CD4-positive, alpha-beta memory T cell (primary cell): ENCODE data around the gene PXMP2. TPM values are rescaled to one million over a fixed set of nuclear protein-coding genes. Genes with fewer than 3 reads are reported as not detected.

ENCODE experiments used
- CTCF ChIA-PET: fragments of 350-600 bp; sonication (Branson Sonifier 250); formaldehyde crosslinking; loops from one replicate; lab custom pipeline; 2021; ENCODE audit warnings: inconsistent platforms; ENCODE audit not compliant: partially characterized antibody; lab: Charles Lee
- POLR2A ChIA-PET: fragments of 350-600 bp; sonication (Branson Sonifier 250); formaldehyde crosslinking; loops from one replicate; lab custom pipeline; 2021; ENCODE audit not compliant: partially characterized antibody; lab: Charles Lee
- DNase-seq, 5 donors: peaks; one replicate each; pipeline versions ENCODE4 v3.0.0 to v3.0.0-alpha.2; 2020 to 2022; ENCODE audit warnings: mixed read lengths in 1 of 5
- H3K27ac ChIP-seq: one replicate; pipeline ENCODE4 v1.7.0; 2013; ENCODE audit warnings: low read depth, low read length
- H3K27me3 ChIP-seq: 2 replicates; pipeline ENCODE4 v1.7.0; 2013; ENCODE audit warnings: mild to moderate bottlenecking, low read length, moderate library complexity; ENCODE audit not compliant: insufficient read depth
- H3K36me3 ChIP-seq: 2 replicates; pipeline ENCODE4 v1.7.0; 2013; ENCODE audit warnings: mild to moderate bottlenecking, low read length, moderate library complexity; ENCODE audit not compliant: insufficient read depth
- H3K4me1 ChIP-seq: 2 replicates; pipeline ENCODE4 v1.7.0; 2013; ENCODE audit warnings: mild to moderate bottlenecking, low read length, moderate library complexity; ENCODE audit not compliant: insufficient read depth
- H3K4me3 ChIP-seq, 2 donors: one replicate each; pipeline ENCODE4 v1.7.0; 2013; ENCODE audit warnings: low read length in 2 of 2, mild to moderate bottlenecking in 1 of 2
- H3K9me3 ChIP-seq, 2 donors: one replicate each; pipeline ENCODE4 v1.7.0; 2013; ENCODE audit warnings: low read length in 2 of 2, control low read depth in 1 of 2; ENCODE audit not compliant: control insufficient read depth in 1 of 2
- H3K27ac Mint-ChIP-seq, 7 donors: one replicate each; pipeline ENCODE4 v1.8.0; 2020 to 2021; ENCODE audit warnings: mixed read lengths in 7 of 7, mild to moderate bottlenecking in 6 of 7, inconsistent platforms in 3 of 7, moderate library complexity in 3 of 7
- H3K27me3 Mint-ChIP-seq, 2 donors: one replicate each; pipeline ENCODE4 v1.8.0; 2020 to 2021; ENCODE audit warnings: mixed read lengths in 2 of 2
- H3K36me3 Mint-ChIP-seq, 2 donors: one replicate each; pipeline ENCODE4 v1.8.0; 2020 to 2021; ENCODE audit warnings: mixed read lengths in 2 of 2, inconsistent platforms in 1 of 2, mild to moderate bottlenecking in 1 of 2
- H3K4me1 Mint-ChIP-seq, 4 donors: one replicate each; pipeline ENCODE4 v1.8.0; 2020 to 2021; ENCODE audit warnings: mixed read lengths in 4 of 4, mild to moderate bottlenecking in 1 of 4
- H3K4me3 Mint-ChIP-seq, 8 donors: one replicate each; pipeline ENCODE4 v1.8.0; 2020 to 2021; ENCODE audit warnings: mixed read lengths in 8 of 8, mild to moderate bottlenecking in 7 of 8, moderate library complexity in 6 of 8, inconsistent platforms in 3 of 8
- H3K9me3 Mint-ChIP-seq, 8 donors: one replicate each; pipeline ENCODE4 v1.8.0; 2020 to 2021; ENCODE audit warnings: mixed read lengths in 8 of 8, mild to moderate bottlenecking in 5 of 8, inconsistent platforms in 3 of 8, moderate library complexity in 1 of 8
- intact Hi-C: fragments of 100-400 bp; cut with micrococcal nuclease; formaldehyde crosslinking; loops from one replicate; pipeline ENCODE4 v1.15.1; 2023
- polyA plus RNA-seq, 2 donors: library from polyadenylated mRNA; unstranded; fragments of 300-500 nt; fragmentation: Illumina TruSeq; gene quantifications; one replicate each; pipeline ENCODE4 v1.2.3, GENCODE V29; 2021
- total RNA-seq, 2 experiments: library from RNA; stranded (reverse); gene quantifications; one replicate each; pipeline ENCODE4 v1.2.3, GENCODE V29; 2021

The PXMP2 gene
- total and polyA plus RNA-seq, 4 experiments from 2014 or later: 4.2 to 23.9 (median 10.0) TPM

DNA sequence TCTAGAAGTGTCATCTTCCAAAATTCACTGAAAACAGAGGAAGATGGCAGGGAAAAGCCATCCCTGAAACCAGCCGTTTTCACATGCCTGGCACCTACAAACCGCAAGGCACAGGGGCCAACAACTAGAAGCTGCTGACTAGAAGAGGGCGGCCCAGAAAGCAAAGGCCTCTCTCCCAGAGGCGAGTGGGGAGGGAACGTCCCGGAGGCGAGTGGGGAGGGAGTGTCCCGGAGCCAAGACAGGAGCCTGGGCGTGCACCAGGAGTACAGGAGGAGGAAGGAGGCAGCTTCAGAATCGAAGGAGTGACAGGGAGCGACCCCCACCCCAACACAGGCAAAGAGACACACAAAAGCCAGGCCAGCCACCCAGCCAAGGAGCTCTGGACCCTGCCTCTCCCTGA is 53.3 kb downstream of the PXMP2 start:
- Histone ChIP-seq H3K4me3 (no peak overlapping the region), H3K36me3 (peaks cover 77% of the 10 kb centered on the region), H3K27ac (no peak overlapping the region), H3K4me1 (no peaks in the 10 kb centered on the region), H3K9me3 (no peaks in the 10 kb centered on the region), H3K27me3 (no peaks in the 10 kb centered on the region)
- no peak overlapping the region for H3K4me3 Mint-ChIP-seq
- POLR2A ChIA-PET: interaction anchor here (1.2 kb wide), 2 partner anchors 11 to 29 kb away, joined by 3 to 4 read pairs; no protein-coding TSS in a partner anchor
- peaks cover 63 to 77% of the 10 kb centered on the region in 2 donors for H3K36me3 Mint-ChIP-seq
- H3K4me1 Mint-ChIP-seq: peaks cover 6 to 12% (median 9%) of the 10 kb centered on the region in 4 donors
- H3K27me3 Mint-ChIP-seq: no peaks in the 10 kb centered on the region
- no peak overlapping the region for H3K27ac Mint-ChIP-seq
- intact Hi-C loops: no loop called here
- H3K9me3 Mint-ChIP-seq: no peaks in the 10 kb centered on the region
- no peak for DNase-seq
- CTCF ChIA-PET: no interaction called here

GRCh38 chr12:132741620-132742019 is 54.2 kb downstream of the PXMP2 start:
- H3K27ac Mint-ChIP-seq: peak overlapping the region in 2 of 7 donors; percentile 15 to 19
- CTCF ChIA-PET: no interaction called here
- intact Hi-C loops: no loop called here
- no peaks in the 10 kb centered on the region for H3K9me3 Mint-ChIP-seq
- H3K4me3 ChIP-seq: no peak overlapping the region
- H3K27me3 Mint-ChIP-seq: no peaks in the 10 kb centered on the region
- no peak overlapping the region for H3K27ac ChIP-seq
- no peak for DNase-seq
- peaks cover 6 to 12% (median 9%) of the 10 kb centered on the region in 4 donors for H3K4me1 Mint-ChIP-seq
- H3K36me3 ChIP-seq: peaks cover 75% of the 10 kb centered on the region
- no peaks in the 10 kb centered on the region for H3K9me3 ChIP-seq
- POLR2A ChIA-PET: no interaction called here
- peaks cover 64 to 76% of the 10 kb centered on the region in 2 donors for H3K36me3 Mint-ChIP-seq
- no peaks in the 10 kb centered on the region for H3K4me1 ChIP-seq
- H3K4me3 Mint-ChIP-seq: no peak overlapping the region
- H3K27me3 ChIP-seq: no peaks in the 10 kb centered on the region

GRCh38 chr12:132743831-132744230 is 56.4 kb downstream of the PXMP2 start:
- Mint-ChIP-seq H3K27me3 (no peaks in the 10 kb centered on the region), H3K4me1 (peaks cover 6 to 12% (median 9%) of the 10 kb centered on the region in 4 donors), H3K27ac (peak overlapping the region in 1 of 7 donors; percentile 17), H3K36me3 (peaks cover 77 to 84% of the 10 kb centered on the region in 2 donors), H3K9me3 (no peaks in the 10 kb centered on the region), H3K4me3 (no peak overlapping the region)
- no peaks in the 10 kb centered on the region for H3K4me1 ChIP-seq
- DNase-seq: no peak
- H3K4me3 ChIP-seq: no peak overlapping the region
- POLR2A ChIA-PET: no interaction called here
- no peaks in the 10 kb centered on the region for H3K27me3 ChIP-seq
- peaks cover 87% of the 10 kb centered on the region for H3K36me3 ChIP-seq
- CTCF ChIA-PET: no interaction called here
- intact Hi-C loops: no loop called here
- H3K9me3 ChIP-seq: no peaks in the 10 kb centered on the region
- H3K27ac ChIP-seq: no peak overlapping the region

- peaks cover 6 to 12% (median 9%) of the 10 kb centered on the region in 4 donors for H3K4me1 Mint-ChIP-seq
- no peaks in the 10 kb centered on the region for H3K27me3 Mint-ChIP-seq
- no peak for DNase-seq
- Histone ChIP-seq H3K36me3 (peaks cover 81% of the 10 kb centered on the region), H3K27me3 (no peaks in the 10 kb centered on the region), H3K4me1 (no peaks in the 10 kb centered on the region), H3K9me3 (no peaks in the 10 kb centered on the region), H3K27ac (no peak overlapping the region), H3K4me3 (no peak overlapping the region)
- ChIA-PET CTCF (interaction anchor here (1.2 kb wide), 1 partner anchor 22 kb away, joined by 5 read pairs; no protein-coding TSS in a partner anchor), POLR2A (no interaction called here)
- H3K4me3 Mint-ChIP-seq: no peak overlapping the region
- H3K36me3 Mint-ChIP-seq: peaks cover 57 to 75% of the 10 kb centered on the region in 2 donors
- peak overlapping the region in 1 of 7 donors; percentile 6 for H3K27ac Mint-ChIP-seq
- no peaks in the 10 kb centered on the region for H3K9me3 Mint-ChIP-seq
- intact Hi-C loops: no loop called here
Measured at GRCh38 chr12:132746613-132747012, 59.2 kb downstream of the PXMP2 start.

DNA sequence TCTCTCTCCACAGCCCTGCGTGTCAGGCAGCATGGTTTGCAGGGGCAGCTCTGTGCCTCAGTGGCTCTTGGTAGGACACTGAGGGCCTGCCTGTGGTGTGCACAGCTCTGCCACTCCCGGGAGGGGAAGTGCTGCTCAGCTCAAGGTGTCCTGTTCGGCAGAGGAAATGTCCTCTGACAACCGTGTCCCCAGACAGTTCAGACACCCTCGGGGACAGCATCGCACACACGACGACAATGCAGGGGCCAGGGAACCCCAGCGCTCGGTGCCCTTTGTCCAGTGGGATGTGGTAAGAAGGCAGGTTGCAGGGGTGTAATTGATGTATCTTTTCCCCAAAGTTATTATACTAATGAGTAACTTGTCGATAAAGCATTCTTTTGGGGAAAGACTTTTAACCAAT is 60.0 kb downstream of the PXMP2 start:
- Mint-ChIP-seq H3K4me3 (no peak overlapping the region), H3K36me3 (peaks cover 51 to 69% of the 10 kb centered on the region in 2 donors), H3K27ac (no peak overlapping the region), H3K27me3 (no peaks in the 10 kb centered on the region), H3K4me1 (peaks cover 5 to 11% (median 8%) of the 10 kb centered on the region in 4 donors), H3K9me3 (no peaks in the 10 kb centered on the region)
- H3K36me3 ChIP-seq: peaks cover 77% of the 10 kb centered on the region
- intact Hi-C loops: no loop called here
- no peak for DNase-seq
- H3K4me1 ChIP-seq: no peaks in the 10 kb centered on the region
- no peak overlapping the region for H3K27ac ChIP-seq
- POLR2A ChIA-PET: no interaction called here
- no peak overlapping the region for H3K4me3 ChIP-seq
- H3K9me3 ChIP-seq: no peaks in the 10 kb centered on the region
- CTCF ChIA-PET: interaction anchor here (1.2 kb wide), 1 partner anchor 21 kb away, joined by 5 read pairs; no protein-coding TSS in a partner anchor
- no peaks in the 10 kb centered on the region for H3K27me3 ChIP-seq

DNA sequence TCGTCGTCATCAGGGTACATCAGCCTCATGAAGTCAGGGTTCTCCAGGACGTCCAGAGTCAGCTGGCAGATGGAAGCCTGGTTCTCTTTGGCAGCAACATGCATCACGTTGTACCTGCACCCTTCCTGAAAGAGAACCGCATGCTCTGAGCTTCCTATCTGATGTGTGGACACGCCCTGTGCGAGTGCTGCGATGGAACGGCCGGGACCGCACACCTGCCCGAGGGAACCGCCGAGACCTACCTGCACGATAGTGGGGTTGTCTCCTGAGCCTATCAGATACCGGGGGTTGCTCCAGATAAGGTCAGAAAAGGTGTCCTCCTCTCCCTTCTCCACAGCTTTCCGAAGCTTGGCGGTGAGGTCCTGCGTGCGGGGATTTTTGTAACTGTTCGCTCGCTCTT is 60.5 kb downstream of the PXMP2 start:
- H3K27me3 Mint-ChIP-seq: no peaks in the 10 kb centered on the region
- no peak overlapping the region for H3K4me3 Mint-ChIP-seq
- H3K27ac ChIP-seq: no peak overlapping the region
- H3K36me3 Mint-ChIP-seq: peaks cover 51 to 69% of the 10 kb centered on the region in 2 donors
- H3K27ac Mint-ChIP-seq: no peak overlapping the region
- H3K9me3 Mint-ChIP-seq: no peaks in the 10 kb centered on the region
- peaks cover 75% of the 10 kb centered on the region for H3K36me3 ChIP-seq
- H3K27me3 ChIP-seq: no peaks in the 10 kb centered on the region
- peaks cover under 1 to 7% (median 4%) of the 10 kb centered on the region in 4 donors for H3K4me1 Mint-ChIP-seq
- ChIA-PET POLR2A (no interaction called here), CTCF (no interaction called here)
- no peaks in the 10 kb centered on the region for H3K4me1 ChIP-seq
- intact Hi-C loops: no loop called here
- no peak overlapping the region for H3K4me3 ChIP-seq
- DNase-seq: no peak
- H3K9me3 ChIP-seq: no peaks in the 10 kb centered on the region

GRCh38 chr12:132748319-132748718 is 60.9 kb downstream of the PXMP2 start:
- POLR2A ChIA-PET: no interaction called here
- H3K27ac ChIP-seq: no peak overlapping the region
- CTCF ChIA-PET: no interaction called here
- H3K36me3 ChIP-seq: peaks cover 76% of the 10 kb centered on the region
- Mint-ChIP-seq H3K9me3 (no peaks in the 10 kb centered on the region), H3K4me1 (peaks cover 0 to 7% (median 2%) of the 10 kb centered on the region in 4 donors), H3K27ac (no peak overlapping the region), H3K27me3 (no peaks in the 10 kb centered on the region), H3K4me3 (no peak overlapping the region), H3K36me3 (peaks cover 48 to 69% of the 10 kb centered on the region in 2 donors)
- intact Hi-C loops: no loop called here
- no peak overlapping the region for H3K4me3 ChIP-seq
- H3K9me3 ChIP-seq: no peaks in the 10 kb centered on the region
- H3K4me1 ChIP-seq: no peaks in the 10 kb centered on the region
- no peak for DNase-seq
- no peaks in the 10 kb centered on the region for H3K27me3 ChIP-seq
